Iris pigment epithelial cell (primary cell): Measurements from ENCODE around the gene HRH1.
"Not testable (repeated sequence)": the region's sequence is repeated elsewhere in the genome, so short reads cannot be mapped to it uniquely, and the experiment has no call there.

Source experiments
- DNase-seq: peaks from one replicate; pipeline ENCODE4 v3.0.0-alpha.2; 2011; ENCODE audit warnings: low read depth

Gene HRH1

GRCh38 chr3:11154036-11154952, at the start of gene HRH1:
HRH1 (plus strand) TSS chr3:11154493; CDS start chr3:11259038, 104,545 bp downstream.
- DNase-seq: peak; percentile 28

DNA sequence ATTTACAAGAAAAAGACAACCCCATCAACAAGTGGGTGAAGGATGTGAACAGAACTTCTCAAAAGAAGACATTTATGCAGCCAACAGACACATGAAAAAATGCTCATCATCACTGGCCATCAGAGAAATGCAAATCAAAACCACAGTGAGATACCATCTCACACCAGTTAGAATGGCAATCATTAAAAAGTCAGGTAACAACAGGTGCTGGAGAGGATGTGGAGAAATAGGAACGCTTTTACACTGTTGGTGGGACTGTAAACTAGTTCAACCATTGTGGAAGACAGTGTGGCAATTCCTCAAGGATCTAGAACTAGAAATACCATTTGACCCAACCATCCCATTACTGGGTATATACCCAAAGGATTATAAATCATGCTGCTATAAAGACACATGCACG, 41.0 kb upstream of the HRH1 start:
- not testable (repeated sequence) for DNase-seq

GRCh38 chr3:11115548-11115947, 38.7 kb upstream of the HRH1 start:
- DNase-seq: no peak

DNA sequence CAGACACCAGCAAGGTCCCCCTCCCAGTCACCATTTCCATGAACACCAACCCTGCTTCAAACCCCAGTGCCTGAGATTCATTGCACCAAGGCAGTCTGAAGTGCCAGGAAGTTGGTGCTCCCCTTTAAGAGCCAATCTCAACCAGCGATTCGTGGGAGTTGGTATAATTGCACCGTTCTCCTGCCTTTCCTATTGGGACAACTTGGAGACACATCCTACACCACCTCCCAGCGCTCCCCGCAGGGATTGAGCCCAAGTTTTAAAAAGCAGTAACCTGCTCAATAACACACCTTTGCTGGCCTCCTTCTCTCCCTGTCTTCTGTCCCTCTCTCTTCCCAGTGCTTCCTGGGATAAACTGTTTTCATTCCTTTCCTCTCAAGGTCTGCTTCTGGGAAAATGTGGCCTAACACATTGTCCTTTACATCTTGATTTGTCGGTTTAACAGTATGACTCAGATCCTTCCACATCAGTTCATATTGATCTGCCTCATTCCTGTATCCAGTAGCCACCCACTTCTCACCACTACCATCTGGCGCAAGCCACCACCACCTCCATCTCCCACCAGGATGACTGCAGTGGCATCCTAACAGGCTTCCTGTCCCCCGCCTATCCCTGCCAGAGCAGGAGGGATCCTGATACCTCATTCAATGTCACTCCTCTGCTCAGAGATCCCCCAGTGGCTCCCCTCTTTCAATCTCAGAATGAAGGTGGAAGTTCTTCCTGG, 37.8 kb upstream of the HRH1 start:
- no peak for DNase-seq

DNA sequence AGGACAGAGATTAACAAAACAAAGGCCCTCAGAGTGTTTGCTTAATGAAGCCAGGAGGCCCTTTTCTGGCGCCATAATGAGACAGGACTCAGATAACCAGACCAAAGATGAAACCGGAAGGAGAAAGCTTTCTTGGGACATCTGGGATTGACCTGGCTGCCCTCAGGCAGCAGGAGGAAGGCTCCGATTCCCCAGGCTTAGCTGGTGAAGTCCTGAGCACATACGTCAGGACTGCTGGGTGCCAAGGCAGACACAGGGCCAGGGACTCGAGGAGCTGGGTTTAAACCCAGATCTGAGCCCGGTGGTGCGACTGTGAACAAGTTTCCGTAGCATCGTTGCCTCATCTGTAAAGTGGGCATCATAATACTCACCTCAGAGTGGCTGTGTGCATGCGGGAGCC, 36.7 kb upstream of the HRH1 start:
- DNase-seq: no peak

GRCh38 chr3:11118181-11118682, 36.1 kb upstream of the HRH1 start:
- DNase-seq: peak; percentile 72

GRCh38 chr3:11120091-11120805, 34.0 kb upstream of the HRH1 start:
- DNase-seq: peak; percentile 38

- DNase-seq: no peak
Measured at GRCh38 chr3:11126653-11127052, 27.6 kb upstream of the HRH1 start.

- DNase-seq: no peak
Measured at GRCh38 chr3:11128682-11129632, 25.3 kb upstream of the HRH1 start.

GRCh38 chr3:11130385-11130784, 23.9 kb upstream of the HRH1 start:
- DNase-seq: no peak

DNA sequence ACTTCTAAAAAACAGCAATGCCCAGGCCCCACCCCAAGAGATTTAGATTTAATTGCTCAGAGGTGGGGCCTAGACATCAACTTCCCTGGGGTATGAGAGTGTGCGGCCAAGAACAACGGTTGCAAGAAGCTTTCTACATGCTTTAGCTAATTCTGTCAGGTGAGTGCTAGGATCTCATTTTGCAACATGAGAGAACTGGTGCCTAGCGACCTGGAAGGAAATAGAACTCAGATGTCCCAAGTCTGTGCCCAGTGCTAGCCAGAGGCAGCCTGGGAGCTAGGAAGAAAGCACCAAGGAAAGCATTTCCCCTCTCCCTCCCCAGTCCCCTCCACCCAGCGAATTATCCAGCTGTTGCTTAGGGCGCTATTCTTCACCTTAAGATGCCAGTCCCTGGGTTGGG, 22.9 kb upstream of the HRH1 start:
- peak; percentile 27 for DNase-seq

DNA sequence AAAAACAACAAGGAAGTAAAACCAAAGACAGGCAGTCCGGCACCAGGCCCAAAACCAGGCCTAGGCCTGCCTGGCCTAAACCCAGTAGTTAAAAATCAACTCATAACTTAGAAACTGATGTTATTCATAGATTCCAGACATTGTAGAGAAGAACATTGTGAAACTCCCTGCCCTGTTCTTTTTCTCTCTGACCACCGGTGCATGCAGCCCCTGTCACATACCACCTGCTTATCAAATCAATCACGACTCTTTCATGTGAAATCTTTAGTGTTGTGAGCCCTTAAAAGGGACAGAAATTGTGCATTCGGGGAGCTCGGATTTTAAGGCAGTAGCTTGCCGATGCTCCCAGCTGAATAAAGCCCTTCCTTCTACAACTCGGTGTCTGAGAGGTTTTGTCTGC, 22.4 kb upstream of the HRH1 start:
- DNase-seq: not testable (repeated sequence)

GRCh38 chr3:11132861-11133260, 21.4 kb upstream of the HRH1 start:
- DNase-seq: no peak

- DNase-seq: peak; percentile 77
Measured at GRCh38 chr3:11134794-11135193, 19.5 kb upstream of the HRH1 start.

DNA sequence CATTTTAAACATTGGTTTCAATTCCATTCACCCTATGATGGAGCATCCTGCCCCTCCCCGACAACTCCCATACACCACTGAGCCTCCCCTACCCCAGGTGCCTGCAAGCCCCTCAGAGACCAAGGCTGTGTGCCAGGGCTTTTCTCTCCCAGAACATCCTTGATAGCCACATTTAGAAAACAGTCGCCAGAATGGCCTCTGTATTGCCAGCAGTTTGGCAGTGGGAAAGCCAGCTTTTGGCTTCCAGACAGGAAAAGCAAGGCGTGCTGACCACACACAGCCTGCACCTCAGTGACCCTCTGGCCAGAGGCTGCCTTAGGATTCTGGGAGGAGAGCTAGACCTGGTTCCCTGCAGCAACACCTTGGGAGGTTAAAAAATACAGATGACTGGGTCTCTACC, 18.2 kb upstream of the HRH1 start:
- peak; percentile 37 for DNase-seq

GRCh38 chr3:11136830-11137626, 17.3 kb upstream of the HRH1 start:
- peak; percentile 100 for DNase-seq

DNA sequence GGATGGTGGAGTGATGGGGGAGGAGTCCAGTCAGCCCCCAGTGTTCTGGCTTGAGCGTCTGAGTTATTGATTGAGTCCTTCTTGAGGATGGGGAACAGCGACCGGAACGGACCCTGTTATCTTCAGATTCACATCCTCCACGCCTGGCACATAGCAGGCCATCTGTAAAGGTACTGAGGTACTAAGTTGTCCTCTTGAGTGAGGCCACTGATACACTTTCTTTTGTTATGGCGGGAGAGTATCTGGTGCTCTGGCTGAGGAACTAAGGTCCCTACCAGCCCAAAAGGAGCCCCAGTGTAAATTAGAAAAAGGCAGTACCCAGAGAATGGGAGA, 16.7 kb upstream of the HRH1 start:
- DNase-seq: no peak

GRCh38 chr3:11138371-11138770, 15.9 kb upstream of the HRH1 start:
- DNase-seq: no peak

DNA sequence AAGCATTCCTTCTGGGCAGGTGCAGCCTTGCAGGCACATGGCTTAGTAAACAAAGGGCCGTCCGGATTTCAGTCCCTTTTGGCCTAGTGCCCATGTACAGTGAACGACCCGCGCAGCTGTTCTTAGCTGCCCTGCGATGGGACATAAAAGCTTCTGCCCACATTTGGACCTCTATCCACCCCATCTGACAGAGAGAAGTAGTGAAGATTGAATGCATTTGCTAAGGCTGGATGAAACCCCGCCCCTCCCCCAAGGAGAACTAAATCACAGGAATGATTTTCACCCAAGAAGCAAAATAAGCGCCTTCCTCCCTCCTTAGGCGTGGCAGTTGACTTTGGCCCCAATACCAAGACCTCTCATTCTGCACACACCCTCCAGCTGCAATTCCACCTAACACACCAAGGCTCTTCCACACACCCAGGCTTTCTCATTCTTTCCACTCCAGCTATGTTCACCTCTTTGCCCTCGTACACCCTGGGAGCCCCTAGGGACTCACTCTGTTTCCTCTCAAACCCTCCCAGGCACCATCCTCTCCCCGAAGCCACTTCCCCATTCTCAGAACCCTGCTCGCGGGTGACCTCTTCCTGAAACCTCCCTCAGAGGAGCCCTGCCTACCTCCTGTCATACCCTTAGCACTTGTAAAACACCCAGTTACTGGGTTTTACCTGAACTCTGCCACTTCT, 14.1 kb upstream of the HRH1 start:
- DNase-seq: no peak

- DNase-seq: no peak
Measured at GRCh38 chr3:11140713-11141104, 13.6 kb upstream of the HRH1 start.
